Measurements from ENCODE around the gene OR51V1. TPM values are rescaled to one million over a fixed set of nuclear protein-coding genes. Genes with fewer than 3 reads are reported as not detected.

Gene OR51V1
- total RNA-seq, 1 donor from 2014 or later = not detected

GRCh38 chr11:5243816-5244180, 43.3 kb upstream of the OR51V1 start:
- Histone ChIP-seq H3K27me3 (no peaks in the 10 kb centered on the region), H3K27ac (no peak overlapping the region), H3K4me3 (no peak overlapping the region), H3K4me1 (no peaks in the 10 kb centered on the region), H3K9me3 (no peaks in the 10 kb centered on the region), H3K36me3 (no peaks in the 10 kb centered on the region)
- DNase-seq (no peak), ATAC-seq (no peak)
- no peak for TF ChIP-seq CTCF (IDR thresholded peaks at IDR 0.05)
- intact Hi-C loops (cut with DNase I) = no loop called here

- H3K4me3 ChIP-seq = no peak overlapping the region
- intact Hi-C loops (cut with DNase I) = no loop called here
- no peaks in the 10 kb centered on the region for H3K9me3 ChIP-seq
- H3K27me3 ChIP-seq = no peaks in the 10 kb centered on the region
- no peak for DNase-seq
- H3K4me1 ChIP-seq = no peaks in the 10 kb centered on the region
- H3K36me3 ChIP-seq = no peaks in the 10 kb centered on the region
- TF ChIP-seq CTCF (IDR thresholded peaks at IDR 0.05) = no peak
- H3K27ac ChIP-seq = no peak overlapping the region
- ATAC-seq = no peak
Measured at GRCh38 chr11:5242933-5243815, 42.7 kb upstream of the OR51V1 start.

GRCh38 chr11:5242208-5242607, 41.7 kb upstream of the OR51V1 start:
- intact Hi-C loops (cut with DNase I) = no loop called here
- no peak for TF ChIP-seq CTCF (IDR thresholded peaks at IDR 0.05)
- Histone ChIP-seq H3K36me3 (no peaks in the 10 kb centered on the region), H3K27ac (no peak overlapping the region), H3K4me3 (no peak overlapping the region), H3K9me3 (no peaks in the 10 kb centered on the region), H3K4me1 (no peaks in the 10 kb centered on the region), H3K27me3 (no peaks in the 10 kb centered on the region)
- ATAC-seq (no peak), DNase-seq (no peak)

GRCh38 chr11:5241458-5241857, 41.0 kb upstream of the OR51V1 start:
- H3K27ac ChIP-seq = no peak overlapping the region
- ATAC-seq = no peak

GRCh38 chr11:5240458-5240857, 40.0 kb upstream of the OR51V1 start:
- intact Hi-C loops (cut with DNase I) = no loop called here
- Histone ChIP-seq H3K27me3 (no peaks in the 10 kb centered on the region), H3K4me3 (no peak overlapping the region), H3K27ac (no peak overlapping the region), H3K36me3 (no peaks in the 10 kb centered on the region), H3K4me1 (no peaks in the 10 kb centered on the region), H3K9me3 (no peaks in the 10 kb centered on the region)
- ATAC-seq (no peak), DNase-seq (no peak)
- TF ChIP-seq CTCF (IDR thresholded peaks at IDR 0.05) = no peak

More at GRCh38 chr11:5241458-5241857, 41.0 kb upstream of the OR51V1 start:
- H3K4me1 ChIP-seq = no peaks in the 10 kb centered on the region
- TF ChIP-seq CTCF (IDR thresholded peaks at IDR 0.05) = no peak
- no peaks in the 10 kb centered on the region for H3K27me3 ChIP-seq
- intact Hi-C loops (cut with DNase I) = no loop called here
- no peak overlapping the region for H3K4me3 ChIP-seq
- no peaks in the 10 kb centered on the region for H3K36me3 ChIP-seq
- no peaks in the 10 kb centered on the region for H3K9me3 ChIP-seq
- no peak for DNase-seq
